Measurements from ENCODE around the gene ENTPD8.

DNA sequence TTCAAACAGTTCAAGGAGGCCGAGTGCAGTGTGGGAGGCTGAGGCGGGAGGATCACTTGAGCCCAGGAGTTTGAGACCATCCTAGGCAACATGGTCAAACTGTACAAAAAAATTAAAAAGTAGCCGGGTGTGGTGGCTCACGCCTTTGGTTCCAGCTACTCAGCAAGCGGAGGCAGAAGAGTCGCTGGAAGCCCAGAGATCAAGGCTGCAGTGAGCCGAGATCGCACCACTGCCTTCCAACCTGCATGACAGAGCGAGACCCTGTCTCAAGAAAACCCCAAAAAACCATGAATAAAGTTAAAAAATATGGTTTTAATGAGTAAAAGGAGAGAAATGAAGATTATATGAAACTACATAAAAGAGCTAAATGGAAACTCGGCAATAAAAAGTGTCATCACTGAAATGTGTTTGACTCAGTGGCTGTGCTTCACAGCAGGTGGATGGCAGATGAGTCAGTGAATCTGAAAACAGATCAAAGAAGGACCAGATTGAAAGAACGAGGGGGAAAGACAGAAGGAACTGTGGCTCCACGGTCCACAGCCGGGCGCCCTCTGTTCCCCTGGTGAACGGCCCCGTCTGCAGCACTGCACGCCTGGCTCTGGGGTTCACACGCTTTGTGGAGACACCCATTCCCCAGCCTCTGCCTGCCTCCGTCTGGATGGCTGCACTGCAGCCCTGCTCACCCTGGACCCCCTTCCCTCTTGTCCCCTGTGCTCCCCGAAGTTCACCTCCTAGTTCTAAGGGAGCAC lies 43.3 kb downstream of the ENTPD8 start:
- TF ChIP-seq, protein P1, sequence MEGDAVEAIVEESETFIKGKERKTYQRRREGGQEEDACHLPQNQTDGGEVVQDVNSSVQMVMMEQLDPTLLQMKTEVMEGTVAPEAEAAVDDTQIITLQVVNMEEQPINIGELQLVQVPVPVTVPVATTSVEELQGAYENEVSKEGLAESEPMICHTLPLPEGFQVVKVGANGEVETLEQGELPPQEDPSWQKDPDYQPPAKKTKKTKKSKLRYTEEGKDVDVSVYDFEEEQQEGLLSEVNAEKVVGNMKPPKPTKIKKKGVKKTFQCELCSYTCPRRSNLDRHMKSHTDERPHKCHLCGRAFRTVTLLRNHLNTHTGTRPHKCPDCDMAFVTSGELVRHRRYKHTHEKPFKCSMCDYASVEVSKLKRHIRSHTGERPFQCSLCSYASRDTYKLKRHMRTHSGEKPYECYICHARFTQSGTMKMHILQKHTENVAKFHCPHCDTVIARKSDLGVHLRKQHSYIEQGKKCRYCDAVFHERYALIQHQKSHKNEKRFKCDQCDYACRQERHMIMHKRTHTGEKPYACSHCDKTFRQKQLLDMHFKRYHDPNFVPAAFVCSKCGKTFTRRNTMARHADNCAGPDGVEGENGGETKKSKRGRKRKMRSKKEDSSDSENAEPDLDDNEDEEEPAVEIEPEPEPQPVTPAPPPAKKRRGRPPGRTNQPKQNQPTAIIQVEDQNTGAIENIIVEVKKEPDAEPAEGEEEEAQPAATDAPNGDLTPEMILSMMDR (IDR thresholded peaks at IDR 0.05): no peak
- TF ChIP-seq POLR2A (IDR thresholded peaks at IDR 0.05): no peak

Data from uterus (tissue), 2 donors.